ENCODE results near the gene HAUS3. TPM values are rescaled to one million over a fixed set of nuclear protein-coding genes. Genes with fewer than 3 reads are reported as not detected.

Gene HAUS3
- total RNA-seq, 4 donors from 2014 or later, result 8.9 to 13.0 (median 10.7) TPM

DNA sequence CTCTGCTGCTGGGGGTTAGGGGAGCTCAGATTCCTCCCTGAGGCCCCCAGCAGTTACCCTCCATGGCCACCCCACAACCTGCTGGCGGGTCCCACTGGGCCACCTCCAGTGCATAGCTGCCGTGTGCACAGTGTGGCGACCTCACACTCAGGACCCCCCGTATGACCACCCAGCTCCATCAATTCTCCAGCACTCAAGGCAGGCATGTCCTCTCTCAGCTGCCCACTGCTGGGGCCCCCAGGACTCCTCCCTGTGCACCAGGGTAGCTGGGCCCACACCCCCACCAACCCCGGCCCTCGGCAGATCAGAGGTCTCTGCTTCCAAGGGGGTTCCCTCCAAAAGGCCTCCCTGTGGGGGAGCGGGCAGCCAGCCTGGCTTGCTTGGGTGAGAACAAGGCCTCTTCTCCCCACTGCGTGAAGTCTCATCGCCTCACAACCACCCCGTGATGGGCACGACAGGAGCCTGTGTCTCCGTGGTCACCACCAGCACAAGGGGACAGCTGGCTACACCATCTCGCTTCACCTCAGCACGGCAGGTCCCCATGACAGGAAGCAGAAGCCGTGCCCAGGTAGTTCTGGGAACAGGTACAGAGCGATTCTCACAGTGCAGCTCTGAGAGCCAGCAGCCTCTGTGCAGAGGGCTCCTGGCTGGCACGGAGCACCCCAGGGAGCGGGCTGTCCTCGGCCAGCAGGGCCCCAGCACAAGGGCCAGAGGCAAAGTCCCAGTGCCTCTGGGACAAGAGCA is 4.6 kb upstream of the HAUS3 start:
- H3K27me3 ChIP-seq, result no peaks in the 10 kb centered on the region
- intact Hi-C loops (cut with DNase I), result no loop called here
- DNase-seq, result no peak
- WGBS, 2 donors, result 100% methylated on average over 2 of the region's 19 CpGs; no CpG with 5 or more reads in 1 of the 2 donors
- H3K9me3 ChIP-seq, result no peaks in the 10 kb centered on the region
- no peak overlapping the region for H3K27ac ChIP-seq
- peaks cover 17 to 55% (median 20%) of the 10 kb centered on the region in 3 donors for H3K4me1 ChIP-seq
- peaks cover 13 to 54% (median 25%) of the 10 kb centered on the region in 3 donors for H3K36me3 ChIP-seq
- H3K4me3 ChIP-seq, result no peak overlapping the region
- TF ChIP-seq POLR2A (IDR thresholded peaks at IDR 0.05), result no peak
- TF ChIP-seq, protein P1, sequence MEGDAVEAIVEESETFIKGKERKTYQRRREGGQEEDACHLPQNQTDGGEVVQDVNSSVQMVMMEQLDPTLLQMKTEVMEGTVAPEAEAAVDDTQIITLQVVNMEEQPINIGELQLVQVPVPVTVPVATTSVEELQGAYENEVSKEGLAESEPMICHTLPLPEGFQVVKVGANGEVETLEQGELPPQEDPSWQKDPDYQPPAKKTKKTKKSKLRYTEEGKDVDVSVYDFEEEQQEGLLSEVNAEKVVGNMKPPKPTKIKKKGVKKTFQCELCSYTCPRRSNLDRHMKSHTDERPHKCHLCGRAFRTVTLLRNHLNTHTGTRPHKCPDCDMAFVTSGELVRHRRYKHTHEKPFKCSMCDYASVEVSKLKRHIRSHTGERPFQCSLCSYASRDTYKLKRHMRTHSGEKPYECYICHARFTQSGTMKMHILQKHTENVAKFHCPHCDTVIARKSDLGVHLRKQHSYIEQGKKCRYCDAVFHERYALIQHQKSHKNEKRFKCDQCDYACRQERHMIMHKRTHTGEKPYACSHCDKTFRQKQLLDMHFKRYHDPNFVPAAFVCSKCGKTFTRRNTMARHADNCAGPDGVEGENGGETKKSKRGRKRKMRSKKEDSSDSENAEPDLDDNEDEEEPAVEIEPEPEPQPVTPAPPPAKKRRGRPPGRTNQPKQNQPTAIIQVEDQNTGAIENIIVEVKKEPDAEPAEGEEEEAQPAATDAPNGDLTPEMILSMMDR (IDR thresholded peaks at IDR 0.05), result no peak

DNA sequence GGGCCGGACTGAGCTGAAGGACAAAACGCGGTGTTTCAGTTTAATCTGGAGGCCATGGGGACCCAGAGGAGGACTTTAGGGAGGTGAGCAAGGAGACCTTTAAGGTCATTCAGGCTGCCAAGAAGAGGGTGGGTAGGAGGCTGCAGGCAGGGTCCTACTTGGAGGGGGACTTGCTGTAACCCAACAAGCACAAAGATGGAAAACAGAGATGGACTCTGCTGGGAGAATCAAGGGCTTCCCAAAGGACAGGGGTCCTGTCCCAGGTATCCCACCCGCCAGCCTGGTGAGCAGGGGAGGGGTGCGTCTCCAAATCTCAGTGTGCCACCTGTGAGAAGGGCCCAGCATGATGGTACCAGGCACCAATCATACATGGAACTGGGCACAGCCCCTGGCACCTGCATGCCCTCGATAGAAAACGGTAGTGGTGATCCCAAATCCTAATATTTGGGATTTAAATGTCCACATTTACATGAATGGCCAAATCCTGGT is 3.9 kb upstream of the HAUS3 start:
- 74 to 80% methylated on average over 3 to 7 of the region's 7 CpGs for WGBS, 2 donors
- intact Hi-C loops (cut with DNase I), result no loop called here
- Histone ChIP-seq H3K27ac (peak overlapping the region in 3 of 4 donors; percentile 42 to 58 (median 57)), H3K36me3 (peaks cover 9 to 46% (median 18%) of the 10 kb centered on the region in 3 donors), H3K27me3 (no peaks in the 10 kb centered on the region), H3K4me1 (peaks cover 18 to 62% (median 19%) of the 10 kb centered on the region in 3 donors), H3K4me3 (no peak overlapping the region), H3K9me3 (no peaks in the 10 kb centered on the region)
- TF ChIP-seq POLR2A (IDR thresholded peaks at IDR 0.05), result no peak
- TF ChIP-seq, protein P1 (IDR thresholded peaks at IDR 0.05), result no peak
- no peak for DNase-seq

DNA sequence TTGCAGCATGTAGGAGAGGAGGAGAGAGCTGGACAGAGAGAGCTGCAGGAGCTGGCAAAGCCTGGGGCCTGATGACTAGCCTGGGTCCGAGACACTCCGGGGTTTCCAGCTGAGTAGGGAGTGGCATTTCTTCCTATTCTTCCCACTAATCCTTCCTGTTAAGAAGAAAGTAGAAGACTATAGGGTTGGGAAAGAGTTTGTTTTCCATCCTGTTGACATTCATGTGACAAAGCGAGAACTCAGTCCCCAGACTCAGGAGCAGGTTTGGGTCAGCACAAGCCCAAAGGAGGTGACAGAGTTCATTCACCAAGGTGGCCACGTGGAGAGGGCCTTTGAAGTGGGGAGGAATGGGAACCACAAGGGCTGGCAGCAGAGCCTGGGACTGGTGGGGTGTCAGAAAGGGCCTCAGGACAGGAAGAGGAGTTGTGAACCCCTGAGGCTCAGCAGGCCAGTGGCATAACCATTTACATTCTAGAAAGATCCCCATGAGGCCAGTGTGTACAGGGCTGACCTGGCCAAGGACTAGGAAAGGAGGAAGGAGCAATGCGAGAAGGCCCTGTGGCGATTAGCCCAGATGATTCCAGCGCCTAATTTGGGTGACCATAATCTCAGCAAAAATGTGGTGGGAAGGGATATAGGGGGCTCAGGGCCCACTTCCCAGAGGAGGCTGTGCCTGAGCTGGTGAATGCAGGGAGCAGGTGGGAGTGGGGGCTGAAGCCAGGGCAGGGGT is 3.3 kb upstream of the HAUS3 start:
- H3K36me3 ChIP-seq, result peaks cover 4 to 40% (median 12%) of the 10 kb centered on the region in 3 donors
- TF ChIP-seq, protein P1 (IDR thresholded peaks at IDR 0.05), result no peak
- TF ChIP-seq POLR2A (IDR thresholded peaks at IDR 0.05), result no peak
- 21 to 51% methylated on average over 4 to 6 of the region's 7 CpGs for WGBS, 2 donors
- peaks cover 14 to 62% (median 25%) of the 10 kb centered on the region in 3 donors for H3K4me1 ChIP-seq
- H3K4me3 ChIP-seq, result no peak overlapping the region
- no peak for DNase-seq
- no peaks in the 10 kb centered on the region for H3K9me3 ChIP-seq
- intact Hi-C loops (cut with DNase I), result no loop called here
- peak overlapping the region in 3 of 4 donors; percentile 42 to 58 (median 57) for H3K27ac ChIP-seq
- no peaks in the 10 kb centered on the region for H3K27me3 ChIP-seq

DNA sequence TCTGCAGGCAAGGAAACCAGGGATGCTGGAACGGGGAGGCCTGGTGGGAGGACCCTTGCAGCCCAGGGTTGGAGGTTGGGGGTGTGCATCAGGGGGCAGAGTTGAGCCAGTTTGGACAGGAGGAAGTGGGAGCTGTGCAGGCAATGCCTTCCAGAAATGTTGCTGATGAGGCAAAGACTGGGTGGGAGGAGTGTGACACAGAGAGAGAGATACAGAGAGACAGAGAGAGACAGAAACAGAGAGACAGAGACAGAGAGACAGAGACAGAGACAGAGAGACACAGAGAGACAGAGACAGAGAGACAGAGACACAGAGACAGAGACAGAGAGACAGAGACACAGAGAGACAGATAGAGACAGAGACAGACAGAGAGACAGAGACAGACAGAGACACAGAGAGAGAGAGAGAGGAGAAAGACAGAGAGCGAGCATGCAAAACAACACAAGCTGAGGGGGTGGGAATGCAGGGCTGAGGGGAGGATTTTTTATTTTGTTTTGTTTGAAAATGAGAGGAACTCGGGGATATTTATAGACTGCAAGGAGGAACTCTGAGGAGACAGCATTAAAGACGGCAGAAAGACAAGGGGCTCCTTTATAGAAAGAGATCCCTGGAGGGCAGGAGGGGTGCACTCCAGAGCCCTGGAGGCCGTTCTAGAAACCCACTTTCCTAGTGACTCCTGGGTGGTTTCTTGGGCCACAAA is 1.9 kb upstream of the HAUS3 start:
- no peak for TF ChIP-seq POLR2A (IDR thresholded peaks at IDR 0.05)
- TF ChIP-seq, protein P1 (IDR thresholded peaks at IDR 0.05), result no peak
- H3K4me1 ChIP-seq, result peaks cover 22 to 69% (median 37%) of the 10 kb centered on the region in 3 donors
- DNase-seq, result no peak
- 27 to 41% methylated on average over 5 of the region's 5 CpGs for WGBS, 2 donors
- H3K27ac ChIP-seq, result peak overlapping the region in 3 of 4 donors; percentile 42 to 68 (median 66)
- intact Hi-C loops (cut with DNase I), result no loop called here
- H3K27me3 ChIP-seq, result no peaks in the 10 kb centered on the region
- H3K4me3 ChIP-seq, result no peak overlapping the region
- peaks cover 0 to 26% (median 4%) of the 10 kb centered on the region in 3 donors for H3K36me3 ChIP-seq
- H3K9me3 ChIP-seq, result no peaks in the 10 kb centered on the region

Measured in esophagus squamous epithelium (tissue), 5 donors.